ENCODE measurements around the gene NEDD4.

- TF ChIP-seq CTCF (optimal IDR thresholded peaks at IDR 0.05 in 1 of 3, IDR thresholded peaks at IDR 0.05 in 1 of 3, conservative IDR thresholded peaks at IDR 0.05 in 1 of 3; ENCODE audit: extremely low read depth in 1 of 3, insufficient read depth in 2 of 3, low read length in 3 of 3) (no peak), EZH2 (IDR thresholded peaks at IDR 0.05; ENCODE audit: low read length) (no peak)
Measured at GRCh38 chr15:55900019-55900418, 93.4 kb downstream of the NEDD4 start.

Data from keratinocyte (primary cell).